ENCODE results near the gene CLIC4.
"Not testable (repeated sequence)": the region's sequence is repeated elsewhere in the genome, so short reads cannot be mapped to it uniquely, and the experiment has no call there.

CLIC4 gene

GRCh38 chr1:24744911-24745710 is at the start of gene CLIC4:
TSS of gene CLIC4 (plus strand) at chr1:24745447. CDS start at chr1:24745554, 107 bp downstream.
- peak; percentile 99 for DNase-seq

- DNase-seq: no peak
These were observed 49.0 kb upstream of the CLIC4 start for GRCh38 chr1:24696041-24696755.

- DNase-seq: no peak
These were observed 48.4 kb upstream of the CLIC4 start for GRCh38 chr1:24696756-24697330.

- DNase-seq: not testable (repeated sequence)
These were observed 47.7 kb upstream of the CLIC4 start for GRCh38 chr1:24697453-24698001.

GRCh38 chr1:24698326-24698725 is 46.9 kb upstream of the CLIC4 start:
- not testable (repeated sequence) for DNase-seq

GRCh38 chr1:24699628-24700027 is 45.6 kb upstream of the CLIC4 start:
- no peak for DNase-seq

GRCh38 chr1:24702511-24703293 is 42.5 kb upstream of the CLIC4 start:
- no peak for DNase-seq

GRCh38 chr1:24704411-24705259 is 40.6 kb upstream of the CLIC4 start:
- DNase-seq: peak; percentile 49

GRCh38 chr1:24705260-24706073 is 39.8 kb upstream of the CLIC4 start:
- peak; percentile 96 for DNase-seq

- not testable (repeated sequence) for DNase-seq
These were observed 39.2 kb upstream of the CLIC4 start for GRCh38 chr1:24706074-24706389.

- no peak for DNase-seq
These were observed 37.6 kb upstream of the CLIC4 start for GRCh38 chr1:24707687-24708086.

GRCh38 chr1:24708938-24709337 is 36.3 kb upstream of the CLIC4 start:
- DNase-seq: no peak

- no peak for DNase-seq
These were observed 35.3 kb upstream of the CLIC4 start for GRCh38 chr1:24709791-24710441.

- DNase-seq: no peak
These were observed 33.9 kb upstream of the CLIC4 start for GRCh38 chr1:24711329-24711728.

GRCh38 chr1:24713176-24713575 is 32.1 kb upstream of the CLIC4 start:
- DNase-seq: no peak

- DNase-seq: no peak
These were observed 31.5 kb upstream of the CLIC4 start for GRCh38 chr1:24713736-24714135.

GRCh38 chr1:24714859-24715520 is 30.3 kb upstream of the CLIC4 start:
- DNase-seq: no peak

GRCh38 chr1:24715658-24716057 is 29.6 kb upstream of the CLIC4 start:
- DNase-seq: no peak

- no peak for DNase-seq
These were observed 27.2 kb upstream of the CLIC4 start for GRCh38 chr1:24717887-24718650.

Measured in NCI-H2227 treated with DMSO at 0.1 percent for 48 hours (cell line).